Inflammatory macrophage (primary cell): ENCODE results near the gene TCP11L1.
A peak's percentile ranks its signal among the peaks of the same experiment; 100 is the strongest.
"Not testable (repeated sequence)": the region's sequence is repeated elsewhere in the genome, so short reads cannot be mapped to it uniquely, and the experiment has no call there.

Experiments
- DNase-seq, 2 donors: peaks; one replicate each; pipeline ENCODE4 v3.0.0-alpha.2; 2020 to 2022

The TCP11L1 gene

GRCh38 chr11:33029218-33029617 is 10.2 kb upstream of the TCP11L1 start:
- DNase-seq = not testable (repeated sequence)

GRCh38 chr11:33033493-33033892 is 5.9 kb upstream of the TCP11L1 start:
- no peak for DNase-seq

- DNase-seq = no peak
These were observed 4.4 kb upstream of the TCP11L1 start for GRCh38 chr11:33035011-33035410.

GRCh38 chr11:33040033-33040861 is 875 bp downstream of the TCP11L1 start:
- peak in 1 of 2 donors; percentile 1 for DNase-seq

- DNase-seq = no peak
These were observed 1.6 kb downstream of the TCP11L1 start for GRCh38 chr11:33040862-33041453.

GRCh38 chr11:33043221-33043830 is 4.0 kb downstream of the TCP11L1 start:
- DNase-seq = no peak

- DNase-seq = no peak
These were observed 4.9 kb downstream of the TCP11L1 start for GRCh38 chr11:33044285-33044756.

GRCh38 chr11:33045551-33046255 is 6.3 kb downstream of the TCP11L1 start:
- no peak for DNase-seq

- peak; percentile 92 to 93 for DNase-seq
These were observed 9.3 kb downstream of the TCP11L1 start for GRCh38 chr11:33048701-33049100.

- not testable (repeated sequence) for DNase-seq
These were observed 10.4 kb downstream of the TCP11L1 start for GRCh38 chr11:33049565-33050408.

- peak; percentile 54 to 57 for DNase-seq
These were observed 12.9 kb downstream of the TCP11L1 start for GRCh38 chr11:33052231-33052630.

GRCh38 chr11:33055375-33055774 is 16.0 kb downstream of the TCP11L1 start:
- DNase-seq = no peak

GRCh38 chr11:33057284-33057683 is 17.9 kb downstream of the TCP11L1 start:
- no peak for DNase-seq

- DNase-seq = no peak
These were observed 20.1 kb downstream of the TCP11L1 start for GRCh38 chr11:33059331-33060007.

GRCh38 chr11:33060271-33060670 is 20.9 kb downstream of the TCP11L1 start:
- no peak for DNase-seq

GRCh38 chr11:33062137-33062536 is 22.8 kb downstream of the TCP11L1 start:
- DNase-seq = no peak

GRCh38 chr11:33063326-33063881 is 24.0 kb downstream of the TCP11L1 start:
- peak; percentile 61 to 70 for DNase-seq

- peak; percentile 57 to 69 for DNase-seq
These were observed 24.9 kb downstream of the TCP11L1 start for GRCh38 chr11:33064033-33064825.

GRCh38 chr11:33064866-33065265 is 25.5 kb downstream of the TCP11L1 start:
- no peak for DNase-seq
